Ectodermal cell (in vitro differentiated cells): ENCODE measurements around the gene KIFAP3.

Experiments
- H3K27ac ChIP-seq: 2 replicates; pipeline ENCODE4 v1.7.0; 2013; ENCODE audit warnings: mild to moderate bottlenecking, low read depth, low read length; ENCODE audit not compliant: insufficient read depth, poor library complexity, severe bottlenecking
- H3K27me3 ChIP-seq: 2 replicates; pipeline ENCODE4 v1.7.0; 2013; ENCODE audit warnings: mild to moderate bottlenecking, low read length; ENCODE audit not compliant: insufficient read depth, control insufficient read depth, poor library complexity, severe bottlenecking
- H3K36me3 ChIP-seq: one replicate; pipeline ENCODE4 v1.7.0; 2013; ENCODE audit warnings: low read length; ENCODE audit not compliant: control insufficient read depth, insufficient read depth
- H3K4me1 ChIP-seq: one replicate; pipeline ENCODE4 v1.7.0; 2013; ENCODE audit warnings: low read length; ENCODE audit not compliant: control insufficient read depth, insufficient read depth
- H3K4me3 ChIP-seq: 2 replicates; pipeline ENCODE4 v1.7.0; 2013; ENCODE audit warnings: low read depth, low read length, control low read depth; ENCODE audit not compliant: insufficient read depth
- H3K9me3 ChIP-seq: 2 replicates; pipeline ENCODE4 v1.7.0; 2013; ENCODE audit warnings: mild to moderate bottlenecking, low read length, moderate library complexity; ENCODE audit not compliant: control insufficient read depth
- whole genome bisulfite sequencing, 2 experiments: methylation state at CpG; one replicate each; pipeline ENCODE4 v1.1.7; 2013; ENCODE audit warnings: missing lambda C conversion rate in 2 of 2; 5-methylcytosine and 5-hydroxymethylcytosine counted together

Gene KIFAP3

DNA sequence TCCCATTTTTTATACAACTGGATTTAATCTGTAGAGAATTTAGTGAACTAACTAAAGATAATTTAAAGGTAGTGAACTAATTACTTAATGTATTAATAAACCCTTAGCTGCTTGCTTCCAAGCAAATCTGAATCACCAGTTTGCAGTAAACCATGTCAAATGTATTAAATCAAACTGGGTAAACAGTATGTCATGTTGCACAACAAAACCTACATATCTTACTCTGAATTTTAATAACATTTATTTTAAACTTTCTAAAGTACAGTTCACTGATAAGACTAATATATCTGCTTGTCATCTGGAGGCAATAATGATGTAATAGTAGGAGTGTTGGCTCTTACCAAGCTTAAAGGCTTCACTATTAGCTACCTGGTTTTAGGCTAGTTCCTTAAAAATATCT, 128.3 kb downstream of the KIFAP3 start:
- Histone ChIP-seq H3K27me3 (no peaks in the 10 kb centered on the region), H3K36me3 (no peaks in the 10 kb centered on the region), H3K9me3 (no peaks in the 10 kb centered on the region), H3K4me3 (no peak overlapping the region), H3K27ac (no peak overlapping the region), H3K4me1 (no peaks in the 10 kb centered on the region)

DNA sequence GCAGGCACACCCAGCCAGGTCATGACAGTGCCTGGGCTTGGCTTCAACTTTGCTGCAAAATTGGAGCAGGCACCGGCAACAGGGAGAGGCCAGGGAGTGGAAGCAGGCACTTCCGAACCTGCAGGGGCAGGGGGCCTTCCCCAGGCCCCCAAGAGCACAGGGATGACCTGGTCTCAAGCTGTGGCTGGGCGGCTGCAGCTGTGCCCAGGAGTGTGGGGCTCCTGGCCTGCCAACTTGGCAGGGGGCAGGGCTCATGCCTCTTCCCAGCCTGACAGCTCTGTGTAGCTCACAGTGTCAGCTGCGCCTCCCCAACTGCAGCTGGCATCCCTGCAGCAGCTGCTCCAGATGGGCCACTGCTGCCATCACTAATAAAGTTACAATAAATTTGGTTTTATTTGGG, 129.3 kb downstream of the KIFAP3 start:
- H3K36me3 ChIP-seq = no peaks in the 10 kb centered on the region
- no peak overlapping the region for H3K27ac ChIP-seq
- no peaks in the 10 kb centered on the region for H3K27me3 ChIP-seq
- H3K4me3 ChIP-seq = no peak overlapping the region
- H3K9me3 ChIP-seq = no peaks in the 10 kb centered on the region
- 77 to 82% methylated on average over 4 of the region's 4 CpGs for WGBS, 2 experiments
- no peaks in the 10 kb centered on the region for H3K4me1 ChIP-seq

DNA sequence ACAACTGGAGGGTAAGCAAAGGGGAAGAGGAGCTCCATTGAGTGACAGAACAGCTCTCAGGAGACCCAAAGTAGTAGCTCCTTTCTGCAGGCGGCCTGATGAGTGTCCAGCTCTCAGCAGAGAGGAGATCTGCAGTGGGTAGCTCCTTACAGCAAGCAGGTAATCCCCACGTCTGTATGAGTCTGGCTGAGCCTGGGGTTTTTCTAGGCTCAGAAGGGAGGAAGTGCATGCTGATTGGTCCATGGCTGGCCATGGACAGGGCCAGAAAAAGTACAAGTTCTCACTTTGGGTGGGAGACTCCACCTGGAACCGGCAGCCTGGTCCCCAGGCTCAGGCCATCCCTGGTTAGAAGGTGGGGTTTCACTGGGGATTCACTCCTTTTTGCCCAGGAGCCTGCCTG, 129.9 kb downstream of the KIFAP3 start:
- Histone ChIP-seq H3K9me3 (no peaks in the 10 kb centered on the region), H3K4me3 (no peak overlapping the region), H3K27me3 (no peaks in the 10 kb centered on the region), H3K4me1 (no peaks in the 10 kb centered on the region), H3K27ac (no peak overlapping the region), H3K36me3 (no peaks in the 10 kb centered on the region)
- 84 to 87% methylated on average over 3 of the region's 3 CpGs for WGBS, 2 experiments

DNA sequence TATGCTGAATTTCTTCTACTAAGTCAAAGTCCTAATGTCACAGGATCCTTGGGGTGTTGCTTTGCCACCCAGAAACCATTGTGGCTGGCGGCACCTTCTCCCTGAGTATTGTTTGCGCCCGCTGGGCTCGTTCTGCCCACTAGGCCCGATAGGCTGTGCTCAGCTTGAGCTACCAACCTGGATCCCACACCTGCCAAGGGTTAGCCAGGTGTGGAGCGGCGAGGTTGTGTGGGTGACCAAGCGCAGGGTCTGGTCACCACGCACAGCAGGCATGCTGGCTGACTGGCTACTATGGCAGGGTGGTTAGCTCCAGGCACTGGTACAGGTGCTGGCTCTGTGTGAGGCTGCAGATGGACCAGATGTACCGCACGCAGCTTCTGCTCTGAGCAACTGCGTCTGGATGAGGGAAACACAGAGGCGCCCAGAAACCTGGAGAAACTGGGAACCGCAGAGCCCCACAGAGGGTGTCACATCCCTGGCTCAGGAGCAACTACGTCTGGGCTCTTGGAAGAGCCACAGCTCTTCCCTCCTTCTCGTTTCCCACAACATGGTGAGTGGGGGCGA, 130.4 kb downstream of the KIFAP3 start:
- Histone ChIP-seq H3K27ac (no peak overlapping the region), H3K36me3 (no peaks in the 10 kb centered on the region), H3K4me3 (no peak overlapping the region), H3K4me1 (no peaks in the 10 kb centered on the region), H3K9me3 (no peaks in the 10 kb centered on the region), H3K27me3 (no peaks in the 10 kb centered on the region)
- WGBS, 2 experiments = 89 to 90% methylated on average over 17 of the region's 17 CpGs

DNA sequence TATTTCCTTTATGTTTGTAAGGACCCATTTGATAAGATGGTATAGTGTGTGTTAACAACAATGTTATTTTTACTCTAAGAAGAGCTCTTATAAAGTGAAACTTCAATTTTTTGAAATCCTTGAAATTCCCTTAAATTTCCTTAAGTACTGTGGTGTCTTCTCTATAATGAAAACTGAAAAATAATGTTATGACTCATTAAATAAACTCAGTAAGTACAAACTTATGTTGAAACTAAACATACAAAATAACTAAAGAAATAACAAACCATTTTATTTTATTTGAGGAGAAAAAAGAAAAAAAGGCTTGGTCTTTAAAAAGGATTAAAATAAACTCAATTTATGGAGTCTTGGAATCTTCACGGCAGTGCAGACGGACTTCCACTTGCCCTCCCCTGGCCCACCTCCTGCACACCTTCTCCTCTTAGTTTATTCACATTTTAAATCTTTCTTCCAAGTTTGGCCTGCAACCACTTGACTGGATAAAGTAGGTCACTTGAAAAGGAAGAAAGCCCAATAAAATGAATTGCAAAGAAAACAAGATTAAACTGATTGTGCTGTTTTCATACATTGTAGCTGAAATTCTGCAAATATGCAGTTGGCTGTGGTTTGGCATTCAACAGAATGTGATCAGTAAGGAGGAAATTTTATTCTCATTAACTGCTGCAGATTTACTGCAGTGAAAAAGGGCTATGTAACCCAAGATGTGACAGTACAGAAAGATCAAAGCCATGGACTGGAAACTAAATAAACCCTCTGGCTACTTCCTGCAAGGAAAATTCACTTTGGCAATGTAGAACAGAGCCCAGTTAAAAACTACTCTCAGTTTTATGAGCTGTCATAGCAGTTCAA, 132.3 kb downstream of the KIFAP3 start:
- Histone ChIP-seq H3K27me3 (no peaks in the 10 kb centered on the region), H3K36me3 (no peaks in the 10 kb centered on the region), H3K27ac (no peak overlapping the region), H3K4me3 (no peak overlapping the region), H3K9me3 (no peaks in the 10 kb centered on the region), H3K4me1 (no peaks in the 10 kb centered on the region)
- 93 to 100% methylated on average over 2 of the region's 2 CpGs for WGBS, 2 experiments

DNA sequence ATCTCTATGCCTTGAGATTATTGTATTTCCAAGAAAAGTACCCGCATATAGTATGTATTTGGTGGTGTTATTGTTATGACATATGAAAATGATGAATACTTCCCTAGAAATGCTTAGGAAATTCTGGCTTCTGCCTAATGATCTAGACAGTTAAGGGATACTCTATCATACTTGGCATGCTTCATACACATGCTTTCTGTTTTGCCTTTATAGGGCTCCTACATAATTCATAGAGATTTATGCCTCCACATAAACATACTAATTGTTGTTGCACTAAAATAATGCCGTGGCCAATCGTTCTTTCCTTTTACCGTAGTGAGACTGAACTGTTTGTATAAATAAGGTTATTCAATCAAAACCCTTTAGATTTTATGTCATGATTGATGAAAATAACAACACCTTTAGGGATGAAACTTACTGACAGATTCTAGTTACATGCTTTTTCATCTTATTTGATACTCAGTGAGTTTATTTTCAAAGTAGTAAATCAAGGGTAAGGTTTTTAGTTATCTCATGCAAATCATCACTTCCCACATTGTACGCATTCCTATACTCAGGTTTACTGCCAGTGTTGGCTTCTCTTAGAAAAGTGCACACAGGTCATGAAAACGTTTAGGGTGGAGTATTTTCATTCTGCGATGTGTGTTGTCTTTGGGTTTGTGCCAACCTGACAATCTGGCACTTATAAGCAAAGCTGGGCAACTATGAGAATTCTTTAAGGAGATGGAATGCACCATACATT, 140.3 kb downstream of the KIFAP3 start:
- 88 to 91% methylated on average over 5 to 7 of the region's 7 CpGs for WGBS, 2 experiments
- Histone ChIP-seq H3K4me1 (no peaks in the 10 kb centered on the region), H3K4me3 (no peak overlapping the region), H3K9me3 (no peaks in the 10 kb centered on the region), H3K27me3 (no peaks in the 10 kb centered on the region), H3K36me3 (no peaks in the 10 kb centered on the region), H3K27ac (no peak overlapping the region)

DNA sequence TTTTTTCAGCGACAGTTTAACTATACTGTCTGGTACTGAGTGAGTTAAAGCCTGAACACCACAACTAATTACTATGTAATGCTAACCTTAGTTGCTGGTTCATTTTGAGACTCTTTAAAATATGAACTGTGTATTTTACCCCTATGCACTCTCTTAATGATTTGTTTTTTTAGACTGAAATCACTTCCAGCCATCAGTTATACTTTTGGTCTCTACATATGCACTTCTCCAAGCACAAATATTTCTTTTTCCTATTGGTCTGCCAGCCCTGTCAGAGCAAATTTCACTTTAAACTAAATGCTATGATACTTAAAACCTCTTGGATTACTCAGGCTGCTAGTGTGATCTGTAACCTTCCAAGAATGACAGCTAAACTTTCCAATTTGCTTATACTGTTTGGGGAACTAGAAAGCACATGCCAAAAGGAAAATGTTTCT, 142.7 kb downstream of the KIFAP3 start:
- 100% methylated on average over 1 of the region's 1 CpG for WGBS, 2 experiments
- H3K4me1 ChIP-seq = no peaks in the 10 kb centered on the region
- no peaks in the 10 kb centered on the region for H3K27me3 ChIP-seq
- H3K27ac ChIP-seq = no peak overlapping the region
- H3K9me3 ChIP-seq = no peaks in the 10 kb centered on the region
- no peaks in the 10 kb centered on the region for H3K36me3 ChIP-seq
- H3K4me3 ChIP-seq = no peak overlapping the region

DNA sequence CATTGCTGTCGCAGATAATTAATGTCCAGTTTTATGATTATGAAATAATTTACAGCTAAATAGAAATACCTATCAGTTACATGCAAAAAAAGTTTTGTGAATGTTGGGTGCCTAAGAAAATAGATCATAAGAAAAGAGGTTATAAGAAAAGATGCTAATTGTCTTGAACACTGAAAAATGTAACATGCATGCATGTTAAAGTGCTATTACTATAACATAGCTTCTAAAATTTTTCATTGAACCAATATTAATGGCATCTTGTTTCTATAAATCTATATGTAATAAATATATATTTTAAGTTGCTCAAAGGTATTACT, 145.3 kb downstream of the KIFAP3 start:
- H3K4me3 ChIP-seq = no peak overlapping the region
- no peaks in the 10 kb centered on the region for H3K36me3 ChIP-seq
- H3K9me3 ChIP-seq = no peaks in the 10 kb centered on the region
- H3K27ac ChIP-seq = no peak overlapping the region
- no CpG with 5 or more reads among the region's 1 CpG for WGBS, 2 experiments
- no peaks in the 10 kb centered on the region for H3K27me3 ChIP-seq
- no peaks in the 10 kb centered on the region for H3K4me1 ChIP-seq

DNA sequence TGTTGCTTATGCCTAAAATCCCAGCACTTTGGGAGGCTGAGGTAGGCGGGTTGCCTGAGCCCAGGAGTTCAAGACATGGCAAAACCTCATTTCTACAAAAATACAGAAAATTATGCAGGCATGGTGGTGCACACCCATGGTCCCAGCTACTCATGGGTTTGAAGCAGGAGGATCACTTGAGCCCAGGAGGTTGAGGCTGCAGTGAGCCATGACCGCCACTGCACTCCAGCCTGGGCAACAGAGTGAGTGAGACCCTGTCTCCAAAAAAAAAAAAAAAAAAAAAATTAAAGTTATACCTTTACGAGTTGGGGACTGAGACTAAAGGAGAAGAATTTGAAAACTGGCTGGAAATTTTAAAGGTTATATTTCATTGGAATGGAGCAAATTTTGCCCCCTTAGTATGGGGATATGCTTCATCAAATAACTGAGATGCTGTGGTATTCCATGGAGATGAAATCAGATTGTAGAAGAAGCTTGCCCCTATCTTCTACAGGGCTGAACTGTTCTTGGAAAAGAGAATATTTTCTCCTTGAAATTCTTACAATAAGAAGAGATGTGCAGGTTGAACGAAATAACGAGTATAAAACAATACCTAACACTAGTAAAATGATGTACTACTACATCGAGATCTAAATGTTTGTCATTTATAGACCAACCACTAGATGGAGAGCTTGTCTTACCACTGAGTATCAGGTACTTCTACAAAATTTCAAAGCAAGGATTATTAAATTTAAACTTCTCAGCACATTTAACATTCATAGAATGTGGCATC, 145.9 kb downstream of the KIFAP3 start:
- Histone ChIP-seq H3K27me3 (no peaks in the 10 kb centered on the region), H3K36me3 (no peaks in the 10 kb centered on the region), H3K4me1 (no peaks in the 10 kb centered on the region), H3K27ac (no peak overlapping the region), H3K4me3 (no peak overlapping the region), H3K9me3 (no peaks in the 10 kb centered on the region)
- WGBS, 2 experiments = 46 to 51% methylated on average over 3 to 5 of the region's 6 CpGs
